Osteoblast (primary cell): Measurements from ENCODE around the gene EPHB2. TPM values are rescaled to one million over a fixed set of nuclear protein-coding genes. Genes with fewer than 3 reads are reported as not detected.

ENCODE experiments used
- DNase-seq: peaks from one replicate; pipeline ENCODE4 v3.0.0; 2011; ENCODE audit warnings: low spot score, mixed read lengths; ENCODE audit not compliant: insufficient read length; ENCODE audit errors: missing footprints
- H2AFZ ChIP-seq: 2 replicates; pipeline ENCODE4 v1.6.0; 2011; ENCODE audit warnings: mild to moderate bottlenecking, low read length
- H3K27ac ChIP-seq: 2 replicates; pipeline ENCODE4 v1.5.1; 2011; ENCODE audit warnings: mild to moderate bottlenecking, low read depth, low read length, moderate library complexity
- H3K27me3 ChIP-seq: 2 replicates; pipeline ENCODE4 v1.6.0; 2012; ENCODE audit warnings: mild to moderate bottlenecking, control low read depth, inconsistent platforms, low read length, moderate library complexity; ENCODE audit not compliant: insufficient read depth
- H3K36me3 ChIP-seq: 2 replicates; pipeline ENCODE4 v1.5.1; 2011; ENCODE audit warnings: mild to moderate bottlenecking, low read length, control low read depth, moderate library complexity; ENCODE audit not compliant: insufficient read depth
- H3K4me1 ChIP-seq: 2 replicates; pipeline ENCODE4 v1.5.1; 2011; ENCODE audit warnings: mild to moderate bottlenecking, low read length, control low read depth, moderate library complexity; ENCODE audit not compliant: insufficient read depth
- H3K4me2 ChIP-seq: 2 replicates; pipeline ENCODE4 v1.6.0; 2011; ENCODE audit warnings: mild to moderate bottlenecking, low read length; ENCODE audit not compliant: insufficient read depth
- H3K4me3 ChIP-seq: fragments of 200-600 bp; sonication (generic); 3 replicates; pipeline ENCODE4 v1.5.1; 2012; ENCODE audit warnings: mild to moderate bottlenecking, low read length, inconsistent platforms; ENCODE audit not compliant: insufficient read depth
- H3K79me2 ChIP-seq: 2 replicates; pipeline ENCODE4 v1.6.0; 2012; ENCODE audit warnings: mild to moderate bottlenecking, low read length, control low read depth, inconsistent platforms; ENCODE audit not compliant: insufficient read depth
- H3K9me3 ChIP-seq: 2 replicates; pipeline ENCODE4 v1.5.1; 2011; ENCODE audit warnings: low read depth, low read length, control low read depth
- H4K20me1 ChIP-seq: 2 replicates; pipeline ENCODE4 v1.6.0; 2012; ENCODE audit warnings: mild to moderate bottlenecking, low read length, control low read depth; ENCODE audit not compliant: insufficient read depth
- total RNA-seq: library from RNA; depleted of rRNA; stranded (reverse); fragments of >200 nt; gene quantifications from 2 replicates; pipeline ENCODE4 v1.2.3, GENCODE V29; 2012
- TF ChIP-seq, protein P1 (sequence below): IDR thresholded peaks from 2 replicates; pipeline ENCODE4 v1.5.1; 2011; ENCODE audit warnings: mild to moderate bottlenecking, low read depth, low read length, moderate library complexity; ENCODE audit errors: extremely low read depth

The EPHB2 gene
- total RNA-seq, 1 donor, result 8.7 TPM

DNA sequence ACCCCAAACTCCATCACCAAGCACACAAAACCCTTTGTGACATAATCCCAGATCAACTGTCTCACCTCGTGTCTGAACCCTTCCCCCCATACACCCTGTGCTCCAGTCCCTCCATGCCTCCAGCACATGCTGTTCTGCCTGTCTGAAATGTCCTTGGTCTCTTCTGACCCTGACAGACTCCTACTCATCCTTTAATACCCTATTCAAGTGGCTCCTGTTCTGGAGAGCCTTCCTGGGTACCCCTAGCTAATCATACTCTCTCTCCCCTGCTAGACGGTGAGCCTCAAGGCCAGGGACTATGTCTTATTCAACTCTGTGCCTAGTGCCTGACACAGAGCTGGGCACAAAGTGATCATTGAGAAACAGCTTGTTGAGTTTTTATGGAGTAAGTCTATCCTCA lies 137.1 kb downstream of the EPHB2 start:
- Histone ChIP-seq H3K4me2 (no peak overlapping the region), H3K4me3 (no peak overlapping the region), H2AFZ (no peak overlapping the region), H3K36me3 (no peaks in the 10 kb centered on the region), H3K79me2 (no peaks in the 10 kb centered on the region), H3K9me3 (no peaks in the 10 kb centered on the region), H3K27ac (no peak overlapping the region), H3K4me1 (no peaks in the 10 kb centered on the region), H3K27me3 (no peaks in the 10 kb centered on the region), H4K20me1 (peaks cover 5% of the 10 kb centered on the region)
- TF ChIP-seq, protein P1, sequence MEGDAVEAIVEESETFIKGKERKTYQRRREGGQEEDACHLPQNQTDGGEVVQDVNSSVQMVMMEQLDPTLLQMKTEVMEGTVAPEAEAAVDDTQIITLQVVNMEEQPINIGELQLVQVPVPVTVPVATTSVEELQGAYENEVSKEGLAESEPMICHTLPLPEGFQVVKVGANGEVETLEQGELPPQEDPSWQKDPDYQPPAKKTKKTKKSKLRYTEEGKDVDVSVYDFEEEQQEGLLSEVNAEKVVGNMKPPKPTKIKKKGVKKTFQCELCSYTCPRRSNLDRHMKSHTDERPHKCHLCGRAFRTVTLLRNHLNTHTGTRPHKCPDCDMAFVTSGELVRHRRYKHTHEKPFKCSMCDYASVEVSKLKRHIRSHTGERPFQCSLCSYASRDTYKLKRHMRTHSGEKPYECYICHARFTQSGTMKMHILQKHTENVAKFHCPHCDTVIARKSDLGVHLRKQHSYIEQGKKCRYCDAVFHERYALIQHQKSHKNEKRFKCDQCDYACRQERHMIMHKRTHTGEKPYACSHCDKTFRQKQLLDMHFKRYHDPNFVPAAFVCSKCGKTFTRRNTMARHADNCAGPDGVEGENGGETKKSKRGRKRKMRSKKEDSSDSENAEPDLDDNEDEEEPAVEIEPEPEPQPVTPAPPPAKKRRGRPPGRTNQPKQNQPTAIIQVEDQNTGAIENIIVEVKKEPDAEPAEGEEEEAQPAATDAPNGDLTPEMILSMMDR, result no peak
- DNase-seq, result no peak

DNA sequence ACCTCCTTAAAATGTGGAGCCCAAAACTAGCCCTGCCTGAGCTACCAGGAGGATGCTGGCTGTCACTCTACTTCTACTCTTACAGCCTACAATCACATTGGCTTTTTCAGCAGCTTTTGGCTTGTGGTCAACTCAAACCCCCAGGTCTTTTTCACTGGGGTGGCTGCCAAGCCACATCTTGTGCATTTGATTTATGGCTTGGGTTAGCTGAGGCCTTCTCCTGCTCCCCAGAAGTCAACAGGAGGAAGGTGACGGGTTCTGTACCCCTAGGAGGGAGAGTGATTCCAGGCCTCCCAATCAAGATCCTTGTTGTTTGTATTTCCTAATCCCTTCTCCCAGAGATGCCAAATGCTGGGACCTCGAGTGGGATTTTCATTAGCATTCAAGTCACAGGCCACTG lies 137.8 kb downstream of the EPHB2 start:
- Histone ChIP-seq H3K9me3 (no peaks in the 10 kb centered on the region), H3K27ac (no peak overlapping the region), H3K79me2 (no peaks in the 10 kb centered on the region), H3K27me3 (no peaks in the 10 kb centered on the region), H4K20me1 (peaks cover 5% of the 10 kb centered on the region), H3K4me3 (no peak overlapping the region), H3K4me2 (no peak overlapping the region), H3K36me3 (no peaks in the 10 kb centered on the region), H2AFZ (no peak overlapping the region), H3K4me1 (no peaks in the 10 kb centered on the region)
- TF ChIP-seq, protein P1, result no peak
- no peak for DNase-seq

DNA sequence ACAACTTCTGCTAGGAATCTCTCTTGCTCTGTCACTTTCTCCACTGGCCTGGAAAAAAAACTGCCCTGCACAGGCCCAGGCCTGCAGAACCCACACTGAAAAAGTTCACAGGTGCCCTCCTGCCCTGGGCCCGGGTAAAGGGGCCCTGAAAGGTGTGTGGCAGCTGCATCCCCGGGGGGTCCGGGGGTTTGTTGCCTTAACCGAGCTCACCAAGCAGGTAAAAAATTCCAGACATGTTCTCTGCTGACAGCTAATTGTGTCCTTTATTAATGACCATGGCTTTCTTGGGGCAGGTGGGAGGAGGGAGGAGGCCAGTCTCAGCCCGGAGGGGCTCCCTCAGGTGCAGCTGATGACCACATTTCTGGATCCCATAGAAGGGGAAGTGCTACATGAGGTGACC lies 139.1 kb downstream of the EPHB2 start:
- H3K9me3 ChIP-seq, result no peaks in the 10 kb centered on the region
- H3K4me1 ChIP-seq, result no peaks in the 10 kb centered on the region
- H3K36me3 ChIP-seq, result no peaks in the 10 kb centered on the region
- TF ChIP-seq, protein P1, result no peak
- no peak for DNase-seq
- H3K4me3 ChIP-seq, result no peak overlapping the region
- no peak overlapping the region for H3K4me2 ChIP-seq
- H3K27me3 ChIP-seq, result no peaks in the 10 kb centered on the region
- H3K79me2 ChIP-seq, result no peaks in the 10 kb centered on the region
- H4K20me1 ChIP-seq, result peaks cover 5% of the 10 kb centered on the region
- H2AFZ ChIP-seq, result no peak overlapping the region
- H3K27ac ChIP-seq, result no peak overlapping the region

DNA sequence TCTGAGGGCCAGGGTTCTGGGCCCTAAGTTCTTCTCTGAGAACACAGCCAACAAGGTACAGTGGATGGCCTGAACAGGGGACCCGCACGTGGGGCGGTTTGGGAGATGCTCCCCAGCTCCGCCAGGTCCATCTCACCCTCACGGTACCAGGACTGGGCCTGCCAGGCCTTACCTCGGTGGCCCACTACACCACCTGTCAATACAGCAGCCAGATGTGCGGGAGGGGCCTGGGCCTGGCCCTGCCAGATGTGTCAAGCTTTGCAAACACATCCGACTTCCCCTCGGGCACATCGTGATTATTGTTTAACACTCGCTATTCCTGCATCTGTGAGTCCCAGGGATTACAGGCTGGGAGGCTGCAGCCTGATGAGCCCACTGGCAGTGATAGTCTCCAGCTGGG lies 139.6 kb downstream of the EPHB2 start:
- H3K4me1 ChIP-seq, result no peaks in the 10 kb centered on the region
- H3K27me3 ChIP-seq, result no peaks in the 10 kb centered on the region
- no peaks in the 10 kb centered on the region for H3K79me2 ChIP-seq
- TF ChIP-seq, protein P1, result no peak
- H2AFZ ChIP-seq, result no peak overlapping the region
- no peak overlapping the region for H3K4me3 ChIP-seq
- H3K9me3 ChIP-seq, result no peaks in the 10 kb centered on the region
- H3K27ac ChIP-seq, result no peak overlapping the region
- DNase-seq, result no peak
- H3K4me2 ChIP-seq, result no peak overlapping the region
- no peaks in the 10 kb centered on the region for H3K36me3 ChIP-seq
- peaks cover 5% of the 10 kb centered on the region for H4K20me1 ChIP-seq
